ENCODE data around the gene SEC22C. TPM values are rescaled to one million over a fixed set of nuclear protein-coding genes. Genes with fewer than 3 reads are reported as not detected.
"Not testable (repeated sequence)": the region's sequence is repeated elsewhere in the genome, so short reads cannot be mapped to it uniquely, and the experiment has no call there.

SEC22C gene
- total RNA-seq, 2 donors from 2014 or later: 55.0 to 83.4 TPM

GRCh38 chr3:42562047-42562907, 19.5 kb downstream of the SEC22C start:
- TF ChIP-seq CTCF (IDR thresholded peaks at IDR 0.05): no peak
- Histone ChIP-seq H3K4me3 (no peak overlapping the region), H3K27ac (no peak overlapping the region), H3K9me3 (no peaks in the 10 kb centered on the region), H3K4me1 (ENCODE audit: control insufficient read depth in 1 of 2, low read depth in 2 of 2) (no peaks in the 10 kb centered on the region), H3K36me3 (peaks cover 25% of the 10 kb centered on the region), H3K27me3 (replicated peaks; ENCODE audit: insufficient read depth) (no peaks in the 10 kb centered on the region)
- no peak for DNase-seq (ENCODE audit: low spot score)
- ATAC-seq (ENCODE audit: insufficient number of reproducible peaks, low FRiP score, low read depth): no peak

- H3K36me3 ChIP-seq: peaks cover 37% of the 10 kb centered on the region
- no peak for TF ChIP-seq CTCF (IDR thresholded peaks at IDR 0.05)
Measured at GRCh38 chr3:42557854-42558253, 23.9 kb downstream of the SEC22C start.

GRCh38 chr3:42556817-42557216, 24.9 kb downstream of the SEC22C start:
- not testable (repeated sequence) for DNase-seq (ENCODE audit: low spot score); H3K4me1 ChIP-seq (ENCODE audit: control insufficient read depth in 1 of 2, low read depth in 2 of 2); H3K27ac ChIP-seq; ATAC-seq (ENCODE audit: insufficient number of reproducible peaks, low FRiP score, low read depth); H3K4me3 ChIP-seq; H3K27me3 ChIP-seq (replicated peaks; ENCODE audit: insufficient read depth); H3K9me3 ChIP-seq
- peaks cover 35% of the 10 kb centered on the region for H3K36me3 ChIP-seq

More at GRCh38 chr3:42557854-42558253, 23.9 kb downstream of the SEC22C start:
- H3K9me3 ChIP-seq: no peaks in the 10 kb centered on the region
- H3K4me1 ChIP-seq (ENCODE audit: control insufficient read depth in 1 of 2, low read depth in 2 of 2): no peaks in the 10 kb centered on the region
- H3K27me3 ChIP-seq (replicated peaks; ENCODE audit: insufficient read depth): no peaks in the 10 kb centered on the region
- H3K27ac ChIP-seq: no peak overlapping the region
- no peak overlapping the region for H3K4me3 ChIP-seq
- ATAC-seq (ENCODE audit: insufficient number of reproducible peaks, low FRiP score, low read depth) (no peak), DNase-seq (ENCODE audit: low spot score) (no peak)

- DNase-seq (ENCODE audit: low spot score) (no peak), ATAC-seq (ENCODE audit: insufficient number of reproducible peaks, low FRiP score, low read depth) (no peak)
- Histone ChIP-seq H3K27ac (no peak overlapping the region), H3K9me3 (no peaks in the 10 kb centered on the region), H3K4me1 (ENCODE audit: control insufficient read depth in 1 of 2, low read depth in 2 of 2) (peaks cover 5 to 9% of the 10 kb centered on the region in 2 donors), H3K27me3 (replicated peaks; ENCODE audit: insufficient read depth) (no peaks in the 10 kb centered on the region), H3K4me3 (no peak overlapping the region), H3K36me3 (peaks cover 35% of the 10 kb centered on the region)
- no peak for TF ChIP-seq CTCF (IDR thresholded peaks at IDR 0.05)
Measured at GRCh38 chr3:42556089-42556632, 25.6 kb downstream of the SEC22C start.

GRCh38 chr3:42552830-42553229, 28.9 kb downstream of the SEC22C start:
- no peak for DNase-seq (ENCODE audit: low spot score)
- no peak overlapping the region for H3K27ac ChIP-seq
- no peak for ATAC-seq (ENCODE audit: insufficient number of reproducible peaks, low FRiP score, low read depth)
- no peaks in the 10 kb centered on the region for H3K9me3 ChIP-seq
- H3K4me3 ChIP-seq: no peak overlapping the region
- H3K36me3 ChIP-seq: peaks cover 27% of the 10 kb centered on the region
- TF ChIP-seq CTCF (IDR thresholded peaks at IDR 0.05): no peak
- peaks cover 6 to 11% of the 10 kb centered on the region in 2 donors for H3K4me1 ChIP-seq (ENCODE audit: control insufficient read depth in 1 of 2, low read depth in 2 of 2)
- H3K27me3 ChIP-seq (replicated peaks; ENCODE audit: insufficient read depth): no peaks in the 10 kb centered on the region

Measured in thoracic aorta (tissue), 2 donors.